Endothelial cell of umbilical vein (primary cell): ENCODE results near the gene TBX18. TPM values are rescaled to one million over a fixed set of nuclear protein-coding genes. Genes with fewer than 3 reads are reported as not detected.

Experiments
- BruUV-seq: library from RNA; stranded (reverse); fragments of 400-500 nt; replicated peaks from 2 replicates; lab custom pipeline; 2021; lab: Mats Ljungman, UMichigan
- CTCF ChIA-PET: fragments of 300-600, 350-600 bp; sonication (Branson Sonifier 250); formaldehyde crosslinking; loops from one replicate; lab custom pipeline; 2021; ENCODE audit warnings: antibody characterized with exemption, inconsistent platforms; lab: Charles Lee
- POLR2A ChIA-PET: fragments of 300-600, 350-600 bp; sonication (Branson Sonifier 250); formaldehyde crosslinking; loops from one replicate; lab custom pipeline; 2021; ENCODE audit warnings: antibody characterized with exemption, inconsistent platforms; lab: Charles Lee
- DNase-seq: peaks from one replicate; pipeline ENCODE4 v3.0.0-alpha.2; 2011; ENCODE audit warnings: low read depth, low spot score
- FAIRE-seq: peaks from 2 replicates; lab custom pipeline; 2011; peaks lifted over from hg19 to GRCh38; lab: Jason Lieb, UNC
- H2AFZ ChIP-seq: 2 replicates; pipeline ENCODE4 v1.6.0; 2012; ENCODE audit warnings: low read depth, low read length, control low read depth, inconsistent platforms
- H3K27ac ChIP-seq: 2 replicates; pipeline ENCODE4 v1.5.1; 2011; ENCODE audit warnings: low read depth, mild to moderate bottlenecking, control low read depth, low read length, moderate library complexity; ENCODE audit not compliant: insufficient read depth
- H3K27me3 ChIP-seq, 2 experiments: 2 replicates each; pipeline versions ENCODE4 v1.6.0 to v1.6.1; 2011; ENCODE audit warnings: low read length in 2 of 2, mixed read lengths in 1 of 2; ENCODE audit not compliant: control insufficient read depth in 2 of 2, insufficient read depth in 2 of 2
- H3K36me3 ChIP-seq, 2 experiments: 2 replicates in 1 of 2; 3 replicates in 1 of 2; pipeline ENCODE4 v1.5.1; 2011; ENCODE audit warnings: low read length in 2 of 2, mild to moderate bottlenecking in 1 of 2, moderate library complexity in 1 of 2; ENCODE audit not compliant: control insufficient read depth in 2 of 2, insufficient read depth in 2 of 2; ENCODE audit errors: extremely low read depth in 1 of 2
- H3K4me1 ChIP-seq: 3 replicates; pipeline ENCODE4 v1.5.1; 2011; ENCODE audit warnings: mild to moderate bottlenecking, low read length; ENCODE audit not compliant: control insufficient read depth, insufficient read depth; ENCODE audit errors: extremely low read depth
- H3K4me2 ChIP-seq: 2 replicates; pipeline ENCODE4 v1.6.1; 2011; ENCODE audit warnings: low read length, control low read depth, mixed read lengths; ENCODE audit not compliant: insufficient read depth
- H3K4me3 ChIP-seq, 3 experiments: fragments of 200-600 bp in 1 of 3; sonication (generic), shearing (Covaris generic) in 1 of 3; replicated peaks in 1 of 3; 2 replicates each; pipeline ENCODE4 v1.5.1; 2011 to 2016; ENCODE audit warnings: control low read depth in 3 of 3, low read length in 3 of 3, mild to moderate bottlenecking in 2 of 3, inconsistent platforms in 1 of 3, low read depth in 1 of 3, moderate library complexity in 1 of 3; ENCODE audit not compliant: insufficient read depth in 1 of 3
- H3K79me2 ChIP-seq: 2 replicates; pipeline ENCODE4 v1.6.0; 2012; ENCODE audit warnings: low read length, inconsistent platforms; ENCODE audit not compliant: control insufficient read depth, insufficient read depth
- H3K9ac ChIP-seq: replicated peaks from 2 replicates; pipeline ENCODE3; 2011; ENCODE audit warnings: low read length, control low read depth; ENCODE audit not compliant: insufficient read depth; ENCODE audit errors: extremely low read depth
- H3K9me1 ChIP-seq: replicated peaks from 3 replicates; pipeline ENCODE4 v1.6.0; 2011; ENCODE audit warnings: mild to moderate bottlenecking, low read length; ENCODE audit not compliant: control insufficient read depth, insufficient read depth; ENCODE audit errors: extremely low read depth
- H3K9me3 ChIP-seq: replicated peaks from 2 replicates; pipeline ENCODE4 v1.5.1; 2012; ENCODE audit warnings: low read length, inconsistent platforms; ENCODE audit not compliant: control insufficient read depth, insufficient read depth
- H4K20me1 ChIP-seq: replicated peaks from 2 replicates; pipeline ENCODE3; 2011; ENCODE audit warnings: mild to moderate bottlenecking, low read length; ENCODE audit not compliant: control insufficient read depth, insufficient read depth; ENCODE audit errors: extremely low read depth
- CTCF ChIP-seq, 2 donors: IDR thresholded peaks; 1 replicate in 1 of 2; 2 replicates in 1 of 2; pipeline ENCODE4 v1.5.1; 2011; ENCODE audit warnings: low read length in 2 of 2, mild to moderate bottlenecking in 2 of 2, moderate library complexity in 2 of 2, control low read depth in 1 of 2, inconsistent platforms in 1 of 2, low read depth in 1 of 2; ENCODE audit not compliant: insufficient read depth in 1 of 2; ENCODE audit errors: extremely low read depth in 1 of 2
- EZH2 ChIP-seq: IDR thresholded peaks from 2 replicates; pipeline ENCODE4 v1.6.1; 2012; ENCODE audit warnings: borderline replicate concordance, low read depth, mild to moderate bottlenecking, moderate library complexity, low read length, inconsistent platforms; ENCODE audit not compliant: severe bottlenecking
- FOS ChIP-seq: IDR thresholded peaks from 2 replicates; pipeline ENCODE4 v1.6.1; 2011; ENCODE audit warnings: mild to moderate bottlenecking, low read length, moderate library complexity, borderline replicate concordance; ENCODE audit not compliant: insufficient read depth
- GATA2 ChIP-seq: IDR thresholded peaks from 2 replicates; pipeline ENCODE4 v1.7.0; 2011; ENCODE audit warnings: low read depth, mild to moderate bottlenecking, moderate library complexity, mixed read lengths, low read length; ENCODE audit not compliant: insufficient read length, insufficient read depth
- JUN ChIP-seq: IDR thresholded peaks from 2 replicates; pipeline ENCODE4 v1.6.1; 2011; ENCODE audit warnings: borderline replicate concordance, low read depth; ENCODE audit not compliant: insufficient read length, insufficient read depth
- MAX ChIP-seq: IDR thresholded peaks from 2 replicates; pipeline ENCODE4 v1.6.1; 2011; ENCODE audit not compliant: insufficient read depth, insufficient read length
- MYC ChIP-seq: IDR thresholded peaks from one replicate; pipeline ENCODE4 v1.6.1; 2011; ENCODE audit warnings: mild to moderate bottlenecking, low read depth, low read length
- POLR2A ChIP-seq: IDR thresholded peaks from 2 replicates; pipeline ENCODE4 v1.6.1; 2012; ENCODE audit warnings: low read depth, mild to moderate bottlenecking, control low read depth, low read length
- POLR2AphosphoS5 ChIP-seq: IDR thresholded peaks from 2 replicates; pipeline ENCODE4 v1.6.1; 2012; ENCODE audit warnings: low read depth, mild to moderate bottlenecking, control low read depth, low read length, moderate library complexity; ENCODE audit not compliant: insufficient read depth
- dilution Hi-C: fragments of 300-500 bp; cut with MboI; formaldehyde crosslinking; loops from one replicate; pipeline ENCODE4 v1.15.0; 2019; ENCODE audit warnings: low sequenced_read_pairs; ENCODE audit not compliant: extremely low pct_ligation_motif_present
- intact Hi-C: fragments of 100-400 bp; cut with micrococcal nuclease; formaldehyde crosslinking; loops from one replicate; pipeline ENCODE4 v1.10.0; 2022
- polyA plus RNA-seq, 4 experiments: library from polyadenylated mRNA; depleted of rRNA in 3 of 4; stranded (reverse) in 3 of 4; unstranded in 1 of 4; fragments of >200 nt; gene quantifications; 2 replicates each; pipeline versions ENCODE4 v1.2.1 to v1.2.3, GENCODE V29; 2011 to 2012; ENCODE audit warnings: missing spikeins in 1 of 4
- total RNA-seq: library from RNA; stranded (reverse); gene quantifications from 2 replicates; pipeline ENCODE4 v1.2.3, GENCODE V29; 2021

The TBX18 gene
- total and polyA plus RNA-seq, 2 donors (not counting 3 experiments of a cell fraction or from before 2014, with no cell fraction given), result 28.4 to 60.5 TPM

- ChIA-PET POLR2A (no interaction called here), CTCF (interaction anchor here (0.7 to 4.4 kb wide), 6 partner anchors 12 to 188 kb away, joined by 3 to 31 read pairs (median 4); no protein-coding TSS in a partner anchor)
- Histone ChIP-seq H4K20me1 (no peaks in the 10 kb centered on the region), H3K27me3 (no peaks in the 10 kb centered on the region), H3K36me3 (no peaks in the 10 kb centered on the region), H2AFZ (no peak overlapping the region), H3K27ac (peak overlapping the region; percentile 70), H3K4me3 (peak overlapping the region in 1 of 3 experiments; percentile 27), H3K4me1 (peaks cover 21% of the 10 kb centered on the region), H3K79me2 (no peaks in the 10 kb centered on the region), H3K9me1 (no peaks in the 10 kb centered on the region), H3K4me2 (peak overlapping the region; percentile 94), H3K9ac (peak overlapping the region; percentile 38), H3K9me3 (no peaks in the 10 kb centered on the region)
- dilution Hi-C loops, result no loop called here
- peak; percentile 91 for DNase-seq
- intact Hi-C loops, result loop anchor here (1.0 kb wide), 2 partner anchors 27 to 188 kb away; partner anchors contain the start of gene TBX18
- TF ChIP-seq JUN (peak; percentile 97), GATA2 (peak; percentile 61), POLR2A (no peak), POLR2AphosphoS5 (peak; percentile 65), FOS (peak; percentile 88)
- peak; percentile 81 for FAIRE-seq
- BruUV-seq, result no TSS peak
These were observed 26.8 kb upstream of the TBX18 start for GRCh38 chr6:84791233-84791632.

GRCh38 chr6:84789170-84789569, 24.8 kb upstream of the TBX18 start:
- Histone ChIP-seq H3K27me3 (peaks cover 0 to 16% of the 10 kb centered on the region in 2 experiments), H3K9me3 (no peaks in the 10 kb centered on the region), H3K36me3 (no peaks in the 10 kb centered on the region), H2AFZ (no peak overlapping the region), H3K4me2 (no peak overlapping the region), H3K79me2 (no peaks in the 10 kb centered on the region), H3K4me1 (peaks cover 21% of the 10 kb centered on the region), H3K9me1 (peaks cover 3% of the 10 kb centered on the region), H3K4me3 (no peak overlapping the region), H3K9ac (no peak overlapping the region), H4K20me1 (no peaks in the 10 kb centered on the region), H3K27ac (no peak overlapping the region)
- CTCF ChIA-PET, result interaction anchor here (4.4 kb wide), 1 partner anchor 15 kb away, joined by 31 read pairs; no protein-coding TSS in a partner anchor
- POLR2A ChIA-PET, result no interaction called here
- DNase-seq (no peak), FAIRE-seq (no peak)
- dilution Hi-C loops (no loop called here), intact Hi-C loops (no loop called here)
- no peak for TF ChIP-seq CTCF (IDR thresholded peaks at IDR 0.05; ENCODE audit: extremely low read depth in 1 of 2, insufficient read depth in 1 of 2, low read depth in 1 of 2, low read length in 2 of 2)
- no peak for TF ChIP-seq POLR2AphosphoS5
- TF ChIP-seq GATA2, result no peak
- no peak for TF ChIP-seq EZH2
- no peak for TF ChIP-seq FOS
- no peak for TF ChIP-seq MAX
- no peak for TF ChIP-seq MYC
- BruUV-seq, result no TSS peak
